Cardiac fibroblast (primary cell): ENCODE measurements around the gene OAF.

ENCODE experiments used
- DNase-seq, 2 donors: peaks; one replicate each; pipeline versions ENCODE4 v3.0.0 to v3.0.0-alpha.2; 2010; ENCODE audit warnings: low read depth in 2 of 2
- H3K4me3 ChIP-seq, 2 donors: replicated peaks in 1 of 2; 1 replicate in 1 of 2; 2 replicates in 1 of 2; pipeline ENCODE4 v1.5.1; 2011; ENCODE audit warnings: low read depth in 2 of 2, low read length in 2 of 2, mild to moderate bottlenecking in 2 of 2, moderate library complexity in 1 of 2
- CTCF ChIP-seq: IDR thresholded peaks from one replicate; pipeline ENCODE4 v1.5.1; 2011; ENCODE audit warnings: low read depth, mild to moderate bottlenecking, low read length, inconsistent platforms

The OAF gene

GRCh38 chr11:120216426-120217102 is 5.7 kb downstream of the OAF start:
- no peak for DNase-seq
- no peak for TF ChIP-seq CTCF
- H3K4me3 ChIP-seq, result no peak overlapping the region

- no peak for DNase-seq
- H3K4me3 ChIP-seq, result no peak overlapping the region
- no peak for TF ChIP-seq CTCF
Observed at GRCh38 chr11:120217526-120217925, 6.7 kb downstream of the OAF start.

- H3K4me3 ChIP-seq, result no peak overlapping the region
- no peak for TF ChIP-seq CTCF
- no peak for DNase-seq
Observed at GRCh38 chr11:120217941-120218694, 7.3 kb downstream of the OAF start.

GRCh38 chr11:120218695-120219033 is 7.8 kb downstream of the OAF start:
- TF ChIP-seq CTCF, result no peak
- DNase-seq, result no peak
- H3K4me3 ChIP-seq, result no peak overlapping the region

GRCh38 chr11:120219232-120219937 is 8.6 kb downstream of the OAF start:
- TF ChIP-seq CTCF, result no peak

GRCh38 chr11:120219938-120220746 is 9.3 kb downstream of the OAF start:
- no peak for DNase-seq
- no peak overlapping the region for H3K4me3 ChIP-seq
- no peak for TF ChIP-seq CTCF

More at GRCh38 chr11:120219232-120219937, 8.6 kb downstream of the OAF start:
- no peak overlapping the region for H3K4me3 ChIP-seq
- no peak for DNase-seq
